Endothelial cell of umbilical vein (primary cell): ENCODE measurements around the gene SLC35D2. TPM values are rescaled to one million over a fixed set of nuclear protein-coding genes. Genes with fewer than 3 reads are reported as not detected.

Source experiments
- BruUV-seq: library from RNA; stranded (reverse); fragments of 400-500 nt; replicated peaks from 2 replicates; lab custom pipeline; 2021; lab: Mats Ljungman, UMichigan
- CTCF ChIA-PET: fragments of 300-600, 350-600 bp; sonication (Branson Sonifier 250); formaldehyde crosslinking; loops from one replicate; lab custom pipeline; 2021; ENCODE audit warnings: antibody characterized with exemption, inconsistent platforms; lab: Charles Lee
- POLR2A ChIA-PET: fragments of 300-600, 350-600 bp; sonication (Branson Sonifier 250); formaldehyde crosslinking; loops from one replicate; lab custom pipeline; 2021; ENCODE audit warnings: antibody characterized with exemption, inconsistent platforms; lab: Charles Lee
- DNase-seq: peaks from one replicate; pipeline ENCODE4 v3.0.0-alpha.2; 2011; ENCODE audit warnings: low read depth, low spot score
- FAIRE-seq: peaks from 2 replicates; lab custom pipeline; 2011; peaks lifted over from hg19 to GRCh38; lab: Jason Lieb, UNC
- H2AFZ ChIP-seq: 2 replicates; pipeline ENCODE4 v1.6.0; 2012; ENCODE audit warnings: low read depth, low read length, control low read depth, inconsistent platforms
- H3K27ac ChIP-seq: 2 replicates; pipeline ENCODE4 v1.5.1; 2011; ENCODE audit warnings: low read depth, mild to moderate bottlenecking, control low read depth, low read length, moderate library complexity; ENCODE audit not compliant: insufficient read depth
- H3K27me3 ChIP-seq, 2 experiments: 2 replicates each; pipeline versions ENCODE4 v1.6.0 to v1.6.1; 2011; ENCODE audit warnings: low read length in 2 of 2, mixed read lengths in 1 of 2; ENCODE audit not compliant: control insufficient read depth in 2 of 2, insufficient read depth in 2 of 2
- H3K36me3 ChIP-seq, 2 experiments: 2 replicates in 1 of 2; 3 replicates in 1 of 2; pipeline ENCODE4 v1.5.1; 2011; ENCODE audit warnings: low read length in 2 of 2, mild to moderate bottlenecking in 1 of 2, moderate library complexity in 1 of 2; ENCODE audit not compliant: control insufficient read depth in 2 of 2, insufficient read depth in 2 of 2; ENCODE audit errors: extremely low read depth in 1 of 2
- H3K4me1 ChIP-seq: 3 replicates; pipeline ENCODE4 v1.5.1; 2011; ENCODE audit warnings: mild to moderate bottlenecking, low read length; ENCODE audit not compliant: control insufficient read depth, insufficient read depth; ENCODE audit errors: extremely low read depth
- H3K4me2 ChIP-seq: 2 replicates; pipeline ENCODE4 v1.6.1; 2011; ENCODE audit warnings: low read length, control low read depth, mixed read lengths; ENCODE audit not compliant: insufficient read depth
- H3K4me3 ChIP-seq, 3 experiments: fragments of 200-600 bp in 1 of 3; sonication (generic), shearing (Covaris generic) in 1 of 3; replicated peaks in 1 of 3; 2 replicates each; pipeline ENCODE4 v1.5.1; 2011 to 2016; ENCODE audit warnings: control low read depth in 3 of 3, low read length in 3 of 3, mild to moderate bottlenecking in 2 of 3, inconsistent platforms in 1 of 3, low read depth in 1 of 3, moderate library complexity in 1 of 3; ENCODE audit not compliant: insufficient read depth in 1 of 3
- H3K79me2 ChIP-seq: 2 replicates; pipeline ENCODE4 v1.6.0; 2012; ENCODE audit warnings: low read length, inconsistent platforms; ENCODE audit not compliant: control insufficient read depth, insufficient read depth
- H3K9ac ChIP-seq: replicated peaks from 2 replicates; pipeline ENCODE3; 2011; ENCODE audit warnings: low read length, control low read depth; ENCODE audit not compliant: insufficient read depth; ENCODE audit errors: extremely low read depth
- H3K9me1 ChIP-seq: replicated peaks from 3 replicates; pipeline ENCODE4 v1.6.0; 2011; ENCODE audit warnings: mild to moderate bottlenecking, low read length; ENCODE audit not compliant: control insufficient read depth, insufficient read depth; ENCODE audit errors: extremely low read depth
- H3K9me3 ChIP-seq: replicated peaks from 2 replicates; pipeline ENCODE4 v1.5.1; 2012; ENCODE audit warnings: low read length, inconsistent platforms; ENCODE audit not compliant: control insufficient read depth, insufficient read depth
- H4K20me1 ChIP-seq: replicated peaks from 2 replicates; pipeline ENCODE3; 2011; ENCODE audit warnings: mild to moderate bottlenecking, low read length; ENCODE audit not compliant: control insufficient read depth, insufficient read depth; ENCODE audit errors: extremely low read depth
- EZH2 ChIP-seq: IDR thresholded peaks from 2 replicates; pipeline ENCODE4 v1.6.1; 2012; ENCODE audit warnings: borderline replicate concordance, low read depth, mild to moderate bottlenecking, moderate library complexity, low read length, inconsistent platforms; ENCODE audit not compliant: severe bottlenecking
- FOS ChIP-seq: IDR thresholded peaks from 2 replicates; pipeline ENCODE4 v1.6.1; 2011; ENCODE audit warnings: mild to moderate bottlenecking, low read length, moderate library complexity, borderline replicate concordance; ENCODE audit not compliant: insufficient read depth
- GATA2 ChIP-seq: IDR thresholded peaks from 2 replicates; pipeline ENCODE4 v1.7.0; 2011; ENCODE audit warnings: low read depth, mild to moderate bottlenecking, moderate library complexity, mixed read lengths, low read length; ENCODE audit not compliant: insufficient read length, insufficient read depth
- JUN ChIP-seq: IDR thresholded peaks from 2 replicates; pipeline ENCODE4 v1.6.1; 2011; ENCODE audit warnings: borderline replicate concordance, low read depth; ENCODE audit not compliant: insufficient read length, insufficient read depth
- MYC ChIP-seq: IDR thresholded peaks from one replicate; pipeline ENCODE4 v1.6.1; 2011; ENCODE audit warnings: mild to moderate bottlenecking, low read depth, low read length
- POLR2A ChIP-seq: IDR thresholded peaks from 2 replicates; pipeline ENCODE4 v1.6.1; 2012; ENCODE audit warnings: low read depth, mild to moderate bottlenecking, control low read depth, low read length
- POLR2AphosphoS5 ChIP-seq: IDR thresholded peaks from 2 replicates; pipeline ENCODE4 v1.6.1; 2012; ENCODE audit warnings: low read depth, mild to moderate bottlenecking, control low read depth, low read length, moderate library complexity; ENCODE audit not compliant: insufficient read depth
- dilution Hi-C: fragments of 300-500 bp; cut with MboI; formaldehyde crosslinking; loops from one replicate; pipeline ENCODE4 v1.15.0; 2019; ENCODE audit warnings: low sequenced_read_pairs; ENCODE audit not compliant: extremely low pct_ligation_motif_present
- intact Hi-C: fragments of 100-400 bp; cut with micrococcal nuclease; formaldehyde crosslinking; loops from one replicate; pipeline ENCODE4 v1.10.0; 2022
- polyA plus RNA-seq, 4 experiments: library from polyadenylated mRNA; depleted of rRNA in 3 of 4; stranded (reverse) in 3 of 4; unstranded in 1 of 4; fragments of >200 nt; gene quantifications; 2 replicates each; pipeline versions ENCODE4 v1.2.1 to v1.2.3, GENCODE V29; 2011 to 2012; ENCODE audit warnings: missing spikeins in 1 of 4
- total RNA-seq: library from RNA; stranded (reverse); gene quantifications from 2 replicates; pipeline ENCODE4 v1.2.3, GENCODE V29; 2021
- TF ChIP-seq, protein P1 (sequence below): IDR thresholded peaks from 2 replicates; pipeline ENCODE4 v1.6.1; 2011; ENCODE audit not compliant: insufficient read depth, insufficient read length
- TF ChIP-seq, protein P2 (sequence below), 2 donors: IDR thresholded peaks; 1 replicate in 1 of 2; 2 replicates in 1 of 2; pipeline ENCODE4 v1.5.1; 2011; ENCODE audit warnings: low read length in 2 of 2, mild to moderate bottlenecking in 2 of 2, moderate library complexity in 2 of 2, control low read depth in 1 of 2, inconsistent platforms in 1 of 2, low read depth in 1 of 2; ENCODE audit not compliant: insufficient read depth in 1 of 2; ENCODE audit errors: extremely low read depth in 1 of 2

Gene SLC35D2
- total and polyA plus RNA-seq, 2 donors (not counting 3 experiments of a cell fraction or from before 2014, with no cell fraction given) = 21.1 to 29.9 TPM

DNA sequence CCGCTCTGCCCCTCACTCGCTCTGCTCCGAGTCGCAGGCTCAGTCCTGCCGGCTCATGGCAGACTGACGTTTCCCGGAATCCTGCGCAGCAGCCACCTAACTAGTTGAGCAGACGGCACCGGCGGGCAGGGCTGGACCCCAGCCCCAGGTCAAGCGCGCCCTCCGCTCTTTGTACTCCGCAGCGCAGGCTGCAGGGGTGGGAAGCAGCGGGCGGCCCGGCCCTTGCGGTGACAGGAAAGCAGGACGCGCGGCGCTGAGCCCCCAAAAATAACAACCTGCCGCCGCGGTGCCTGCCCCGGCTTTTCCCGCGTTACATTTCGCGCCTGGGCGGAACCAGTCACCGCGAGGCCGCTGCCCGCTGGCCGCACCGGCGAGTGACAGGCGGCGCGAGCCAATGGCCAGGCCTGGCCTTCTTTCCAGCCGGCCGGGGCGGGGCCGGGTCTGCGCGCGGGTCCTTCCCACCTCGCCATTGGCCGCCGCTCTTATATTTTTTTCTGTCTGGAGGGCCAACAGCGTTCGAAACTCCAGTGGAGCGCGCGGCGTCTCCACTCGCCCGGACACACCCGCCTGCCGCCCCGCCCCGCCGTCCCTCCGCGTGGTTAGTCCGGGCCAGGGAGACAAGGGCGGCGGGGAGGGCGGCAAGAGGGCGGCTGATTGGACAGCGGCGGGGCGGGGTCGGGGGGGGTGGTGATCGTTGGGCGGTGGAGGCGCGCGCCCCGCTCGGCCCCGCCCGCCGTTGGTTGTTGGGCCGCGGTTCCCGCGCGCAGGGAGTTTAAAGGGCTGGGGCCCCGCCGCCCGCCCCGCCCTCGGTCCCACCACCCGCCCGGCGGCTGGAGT, 34.8 kb upstream of the SLC35D2 start, which contains the start of gene ZNF367:
ZNF367 (minus strand) TSS at position 288 of the 837 bp plus-strand sequence. CDS start 338 bp downstream, outside the sequence.
- TSS peak; percentile 32 for BruUV-seq
- POLR2A ChIA-PET = no interaction called here
- Histone ChIP-seq H3K79me2 (peaks cover 36% of the 10 kb centered on the region), H3K9me3 (no peaks in the 10 kb centered on the region), H3K4me1 (peaks cover 27% of the 10 kb centered on the region), H3K9ac (peak within 1 kb of the TSS; percentile 95), H4K20me1 (no peaks in the 10 kb centered on the region), H3K9me1 (no peaks in the 10 kb centered on the region), H3K27me3 (no peaks in the 10 kb centered on the region), H3K36me3 (no peaks in the 10 kb centered on the region), H2AFZ (peak within 1 kb of the TSS; percentile 72), H3K4me3 (peak within 1 kb of the TSS; percentile 75 to 84 (median 83)), H3K27ac (peak within 1 kb of the TSS; percentile 92), H3K4me2 (peak within 1 kb of the TSS; percentile 91)
- intact Hi-C loops (loop anchor here (1.0 to 10.0 kb wide), 6 partner anchors 35 to 996 kb away; partner anchors contain the start of genes SLC35D2 and TDRD7), dilution Hi-C loops (no loop called here)
- CTCF ChIA-PET = interaction anchor here (1.3 kb wide), 1 partner anchor 91 kb away, joined by 5 read pairs; no protein-coding TSS in a partner anchor
- peak; percentile 58 for TF ChIP-seq POLR2AphosphoS5
- no peak for TF ChIP-seq JUN
- TF ChIP-seq GATA2 = no peak
- TF ChIP-seq POLR2A = peak; percentile 15
- no peak for TF ChIP-seq EZH2
- FAIRE-seq = peak; percentile 67
- peak; percentile 98 for DNase-seq

DNA sequence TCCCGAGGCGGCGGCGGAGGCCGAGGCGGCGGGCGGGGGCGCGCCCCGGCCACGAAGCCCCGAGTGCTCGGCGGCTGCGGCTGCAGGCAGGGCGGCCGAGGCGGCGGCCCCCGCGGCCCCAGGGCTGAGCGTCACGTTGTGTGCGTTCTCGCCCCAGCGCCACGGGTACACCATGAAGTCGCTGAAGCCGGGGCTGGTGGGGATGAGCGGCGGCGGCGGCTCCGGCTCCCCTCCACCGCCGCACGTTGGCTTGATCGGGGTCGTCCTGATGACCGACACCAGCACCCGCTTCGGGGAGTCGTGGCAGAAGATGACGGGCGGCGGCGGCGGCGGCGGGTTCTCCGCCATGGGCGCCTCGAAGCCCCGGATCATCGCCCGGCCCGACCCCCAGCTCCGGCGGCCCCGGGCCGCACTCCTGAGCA, 34.2 kb upstream of the SLC35D2 start:
- dilution Hi-C loops (no loop called here), intact Hi-C loops (loop anchor here (1.0 to 10.0 kb wide), 6 partner anchors 34 to 997 kb away; partner anchors contain the start of genes SLC35D2 and TDRD7)
- FAIRE-seq = no peak
- Histone ChIP-seq H2AFZ (peak overlapping the region; percentile 43), H3K4me3 (peak overlapping the region; percentile 72 to 84 (median 75)), H3K79me2 (peaks cover 42% of the 10 kb centered on the region), H3K9me1 (no peaks in the 10 kb centered on the region), H3K9me3 (no peaks in the 10 kb centered on the region), H3K36me3 (no peaks in the 10 kb centered on the region), H4K20me1 (no peaks in the 10 kb centered on the region), H3K9ac (peak overlapping the region; percentile 95), H3K4me2 (peak overlapping the region; percentile 61), H3K27me3 (no peaks in the 10 kb centered on the region), H3K27ac (peak overlapping the region; percentile 84), H3K4me1 (peaks cover 27% of the 10 kb centered on the region)
- TSS peak; percentile 1 for BruUV-seq
- CTCF ChIA-PET = no interaction called here
- DNase-seq = peak; percentile 6
- POLR2A ChIA-PET = no interaction called here
- TF ChIP-seq JUN (no peak), EZH2 (no peak), POLR2AphosphoS5 (no peak), FOS (no peak), POLR2A (no peak), GATA2 (no peak), MYC (no peak)
- TF ChIP-seq, protein P1, sequence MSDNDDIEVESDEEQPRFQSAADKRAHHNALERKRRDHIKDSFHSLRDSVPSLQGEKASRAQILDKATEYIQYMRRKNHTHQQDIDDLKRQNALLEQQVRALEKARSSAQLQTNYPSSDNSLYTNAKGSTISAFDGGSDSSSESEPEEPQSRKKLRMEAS = no peak
- TF ChIP-seq, protein P2, sequence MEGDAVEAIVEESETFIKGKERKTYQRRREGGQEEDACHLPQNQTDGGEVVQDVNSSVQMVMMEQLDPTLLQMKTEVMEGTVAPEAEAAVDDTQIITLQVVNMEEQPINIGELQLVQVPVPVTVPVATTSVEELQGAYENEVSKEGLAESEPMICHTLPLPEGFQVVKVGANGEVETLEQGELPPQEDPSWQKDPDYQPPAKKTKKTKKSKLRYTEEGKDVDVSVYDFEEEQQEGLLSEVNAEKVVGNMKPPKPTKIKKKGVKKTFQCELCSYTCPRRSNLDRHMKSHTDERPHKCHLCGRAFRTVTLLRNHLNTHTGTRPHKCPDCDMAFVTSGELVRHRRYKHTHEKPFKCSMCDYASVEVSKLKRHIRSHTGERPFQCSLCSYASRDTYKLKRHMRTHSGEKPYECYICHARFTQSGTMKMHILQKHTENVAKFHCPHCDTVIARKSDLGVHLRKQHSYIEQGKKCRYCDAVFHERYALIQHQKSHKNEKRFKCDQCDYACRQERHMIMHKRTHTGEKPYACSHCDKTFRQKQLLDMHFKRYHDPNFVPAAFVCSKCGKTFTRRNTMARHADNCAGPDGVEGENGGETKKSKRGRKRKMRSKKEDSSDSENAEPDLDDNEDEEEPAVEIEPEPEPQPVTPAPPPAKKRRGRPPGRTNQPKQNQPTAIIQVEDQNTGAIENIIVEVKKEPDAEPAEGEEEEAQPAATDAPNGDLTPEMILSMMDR (IDR thresholded peaks at IDR 0.05; ENCODE audit: extremely low read depth in 1 of 2, insufficient read depth in 1 of 2, low read depth in 1 of 2, low read length in 2 of 2) = no peak
